GM21526 (cell line): ENCODE results near the gene SSR2.
"Not testable (repeated sequence)": the region's sequence is repeated elsewhere in the genome, so short reads cannot be mapped to it uniquely, and the experiment has no call there.

ENCODE experiments used
- ATAC-seq: cut with Tn5 transposase; IDR thresholded peaks from one replicate; pipeline ENCODE4 v1.9.1; 2021; ENCODE audit warnings: moderate library complexity; ENCODE audit not compliant: unreplicated experiment, low FRiP score

SSR2 gene

GRCh38 chr1:156048663-156049258 lies 28.0 kb upstream of the SSR2 start:
- ATAC-seq = no peak

GRCh38 chr1:156045076-156045475 lies 24.3 kb upstream of the SSR2 start:
- no peak for ATAC-seq

GRCh38 chr1:156042828-156043227 lies 22.1 kb upstream of the SSR2 start:
- ATAC-seq = no peak

- ATAC-seq = not testable (repeated sequence)
These were observed 14.2 kb upstream of the SSR2 start for GRCh38 chr1:156034991-156035390.

- ATAC-seq = no peak
These were observed 12.3 kb upstream of the SSR2 start for GRCh38 chr1:156033011-156033410.

- ATAC-seq = no peak
These were observed 5.8 kb upstream of the SSR2 start for GRCh38 chr1:156026588-156026987.

GRCh38 chr1:156025876-156026275 lies 5.1 kb upstream of the SSR2 start:
- ATAC-seq = no peak

- ATAC-seq = no peak
These were observed 4.0 kb upstream of the SSR2 start for GRCh38 chr1:156024801-156025200.

- ATAC-seq = no peak
These were observed 1.2 kb upstream of the SSR2 start for GRCh38 chr1:156021954-156022353.

- ATAC-seq = no peak
These were observed 310 bp upstream of the SSR2 start for GRCh38 chr1:156021093-156021428.

- no peak for ATAC-seq
These were observed 832 bp downstream of the SSR2 start for GRCh38 chr1:156019946-156020292.

GRCh38 chr1:156014829-156015228 lies 5.9 kb downstream of the SSR2 start:
- ATAC-seq = no peak

GRCh38 chr1:156012051-156012817 lies 8.5 kb downstream of the SSR2 start:
- ATAC-seq = peak; percentile 61

- no peak for ATAC-seq
These were observed 11.3 kb downstream of the SSR2 start for GRCh38 chr1:156009404-156009803.

- ATAC-seq = no peak
These were observed 13.9 kb downstream of the SSR2 start for GRCh38 chr1:156006666-156007376.

GRCh38 chr1:156004843-156005584 lies 15.7 kb downstream of the SSR2 start:
- no peak for ATAC-seq

GRCh38 chr1:156003923-156004188 lies 16.9 kb downstream of the SSR2 start:
- no peak for ATAC-seq

GRCh38 chr1:156002188-156002911 lies 18.4 kb downstream of the SSR2 start:
- no peak for ATAC-seq

GRCh38 chr1:156001662-156002171 lies 19.0 kb downstream of the SSR2 start:
- no peak for ATAC-seq

- no peak for ATAC-seq
These were observed 19.6 kb downstream of the SSR2 start for GRCh38 chr1:156001021-156001661.
